WTC11 (cell line): ENCODE measurements around the gene SLAMF1. TPM values are rescaled to one million over a fixed set of nuclear protein-coding genes. Genes with fewer than 3 reads are reported as not detected.

Experiments
- ATAC-seq: fragments of 200-7000 bp; cut with Tn5 transposase; 2 replicates; pipeline ENCODE4 v1.10.0; 2021; ENCODE audit warnings: mild to moderate bottlenecking, moderate library complexity
- CTCF ChIA-PET: fragments of 300-600 bp; sonication (Branson Sonifier 250); formaldehyde crosslinking; loops from one replicate; lab custom pipeline; 2021; ENCODE audit warnings: antibody characterized with exemption; lab: Charles Lee
- POLR2A ChIA-PET: fragments of 350-600 bp; sonication (Branson Sonifier 250); formaldehyde crosslinking; loops from one replicate; lab custom pipeline; 2021; ENCODE audit warnings: antibody characterized with exemption; lab: Charles Lee
- DNase-seq: peaks from one replicate; pipeline ENCODE4 v3.0.0; 2021; ENCODE audit warnings: low spot score
- H3K27ac Mint-ChIP-seq: 2 replicates; pipeline ENCODE4 v1.8.0; 2021; ENCODE audit warnings: mixed read lengths
- H3K27me3 Mint-ChIP-seq: 2 replicates; pipeline ENCODE4 v1.8.0; 2021; ENCODE audit warnings: low read depth, mild to moderate bottlenecking, moderate library complexity, mixed read lengths
- H3K36me3 Mint-ChIP-seq: 2 replicates; pipeline ENCODE4 v1.8.0; 2021; ENCODE audit warnings: mixed read lengths
- H3K4me1 Mint-ChIP-seq: 2 replicates; pipeline ENCODE4 v1.8.0; 2022; ENCODE audit warnings: mixed read lengths
- H3K4me3 Mint-ChIP-seq: 2 replicates; pipeline ENCODE4 v1.8.0; 2021; ENCODE audit warnings: mild to moderate bottlenecking, moderate library complexity, mixed read lengths
- H3K9me3 Mint-ChIP-seq: 2 replicates; pipeline ENCODE4 v1.8.0; 2021; ENCODE audit warnings: mixed read lengths
- ETV6 ChIP-seq: sonication (generic); formaldehyde crosslinking; IDR thresholded peaks from 2 replicates; pipeline ENCODE4 v1.8.1; 2022; ENCODE audit warnings: mild to moderate bottlenecking, missing genetic modification reagents
- FOXJ3 ChIP-seq: sonication (generic); formaldehyde crosslinking; IDR thresholded peaks from 2 replicates; pipeline ENCODE4 v1.9.0; 2021; ENCODE audit warnings: missing genetic modification reagents, mild to moderate bottlenecking, borderline replicate concordance
- FOXK1 ChIP-seq: sonication (generic); formaldehyde crosslinking; IDR thresholded peaks from 2 replicates; pipeline ENCODE4 v1.8.0; 2022; ENCODE audit warnings: mild to moderate bottlenecking, moderate library complexity, missing genetic modification reagents
- GABPB1 ChIP-seq: sonication (generic); formaldehyde crosslinking; IDR thresholded peaks from 2 replicates; pipeline ENCODE4 v1.8.1; 2023; ENCODE audit warnings: mild to moderate bottlenecking, missing genetic modification reagents
- GTF2I ChIP-seq: fragments of 250-450 bp; sonication (Bioruptor Pico); conservative IDR thresholded peaks from 2 replicates; pipeline ENCODE4 v1.4.0; 2021; ENCODE audit warnings: mild to moderate bottlenecking
- NR1H2 ChIP-seq: sonication (generic); formaldehyde crosslinking; IDR thresholded peaks from 2 replicates; pipeline ENCODE4 v1.9.0; 2021; ENCODE audit warnings: mild to moderate bottlenecking, moderate library complexity, missing genetic modification reagents
- NR2C2 ChIP-seq: sonication (generic); formaldehyde crosslinking; IDR thresholded peaks from 2 replicates; pipeline ENCODE4 v1.8.0; 2022; ENCODE audit warnings: mild to moderate bottlenecking, missing genetic modification reagents
- ZNF263 ChIP-seq: sonication (generic); formaldehyde crosslinking; IDR thresholded peaks from 2 replicates; pipeline ENCODE4 v1.8.1; 2022; ENCODE audit warnings: low read depth, mild to moderate bottlenecking, moderate library complexity, missing genetic modification reagents
- total RNA-seq: library from RNA; stranded (reverse); gene quantifications from 3 replicates; pipeline ENCODE4 v1.2.3, GENCODE V29; 2021
- TF ChIP-seq, protein P1 (sequence below): fragments of 250-450 bp; sonication (Bioruptor Pico); IDR thresholded peaks from 2 replicates; pipeline ENCODE4 v1.9.0; 2021; ENCODE audit warnings: mild to moderate bottlenecking, borderline replicate concordance
- TF ChIP-seq, protein P2 (sequence below): fragments of 250-450 bp; sonication (Bioruptor Pico); IDR thresholded peaks from 2 replicates; pipeline ENCODE4 v1.8.0; 2021; ENCODE audit warnings: mild to moderate bottlenecking
- TF ChIP-seq, protein P3 (sequence below): sonication (generic); formaldehyde crosslinking; IDR thresholded peaks from 2 replicates; pipeline ENCODE4 v1.8.0; 2023; ENCODE audit warnings: missing genetic modification reagents
- TF ChIP-seq, protein P4 (sequence below): sonication (generic); formaldehyde crosslinking; IDR thresholded peaks from 2 replicates; pipeline ENCODE4 v1.8.0; 2022; ENCODE audit warnings: mild to moderate bottlenecking, missing genetic modification reagents
- TF ChIP-seq, protein P5 (sequence below): sonication (generic); formaldehyde crosslinking; conservative IDR thresholded peaks from 2 replicates; pipeline ENCODE4 v1.8.1; 2023; ENCODE audit warnings: mild to moderate bottlenecking, low read depth, missing genetic modification reagents, moderate library complexity
- TF ChIP-seq, protein P6 (sequence below): fragments of 200-600 bp; IDR thresholded peaks from 2 replicates; pipeline ENCODE4 v1.8.0; 2022; ENCODE audit warnings: antibody characterized with exemption
- TF ChIP-seq, protein P7 (sequence below): sonication (generic); formaldehyde crosslinking; IDR thresholded peaks from 2 replicates; pipeline ENCODE4 v1.8.1; 2022; ENCODE audit warnings: low read depth, mild to moderate bottlenecking, moderate library complexity, missing genetic modification reagents, borderline replicate concordance
- TF ChIP-seq, protein P8 (sequence below): sonication (generic); formaldehyde crosslinking; IDR thresholded peaks from 2 replicates; pipeline ENCODE4 v1.8.1; 2023; ENCODE audit warnings: mild to moderate bottlenecking, missing genetic modification reagents
- TF ChIP-seq, protein P9 (sequence below): sonication (generic); formaldehyde crosslinking; IDR thresholded peaks from 2 replicates; pipeline ENCODE4 v1.8.0; 2022; ENCODE audit warnings: missing genetic modification reagents

Gene SLAMF1
- total RNA-seq, 1 experiment from 2014 or later: 0.15 TPM

DNA sequence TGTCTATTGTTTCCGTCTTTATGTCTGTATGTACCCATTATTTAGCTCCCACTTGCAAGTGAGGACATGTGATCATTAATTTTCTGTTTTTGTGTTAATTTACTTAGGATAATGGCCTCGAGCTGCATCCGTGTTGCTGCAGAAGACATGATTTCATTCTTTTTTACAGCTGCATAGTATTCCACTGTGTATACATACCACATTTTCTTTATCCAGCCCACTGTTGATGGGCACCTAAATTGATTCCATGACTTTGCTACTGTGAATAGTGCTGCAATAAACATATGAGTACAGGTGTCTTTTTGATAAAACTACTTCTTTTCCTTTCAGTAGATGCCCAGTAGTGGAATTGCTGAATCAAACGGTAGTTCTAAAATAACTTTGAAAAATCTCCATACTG is 12.7 kb upstream of the SLAMF1 start (continued):
- TF ChIP-seq, protein P1, sequence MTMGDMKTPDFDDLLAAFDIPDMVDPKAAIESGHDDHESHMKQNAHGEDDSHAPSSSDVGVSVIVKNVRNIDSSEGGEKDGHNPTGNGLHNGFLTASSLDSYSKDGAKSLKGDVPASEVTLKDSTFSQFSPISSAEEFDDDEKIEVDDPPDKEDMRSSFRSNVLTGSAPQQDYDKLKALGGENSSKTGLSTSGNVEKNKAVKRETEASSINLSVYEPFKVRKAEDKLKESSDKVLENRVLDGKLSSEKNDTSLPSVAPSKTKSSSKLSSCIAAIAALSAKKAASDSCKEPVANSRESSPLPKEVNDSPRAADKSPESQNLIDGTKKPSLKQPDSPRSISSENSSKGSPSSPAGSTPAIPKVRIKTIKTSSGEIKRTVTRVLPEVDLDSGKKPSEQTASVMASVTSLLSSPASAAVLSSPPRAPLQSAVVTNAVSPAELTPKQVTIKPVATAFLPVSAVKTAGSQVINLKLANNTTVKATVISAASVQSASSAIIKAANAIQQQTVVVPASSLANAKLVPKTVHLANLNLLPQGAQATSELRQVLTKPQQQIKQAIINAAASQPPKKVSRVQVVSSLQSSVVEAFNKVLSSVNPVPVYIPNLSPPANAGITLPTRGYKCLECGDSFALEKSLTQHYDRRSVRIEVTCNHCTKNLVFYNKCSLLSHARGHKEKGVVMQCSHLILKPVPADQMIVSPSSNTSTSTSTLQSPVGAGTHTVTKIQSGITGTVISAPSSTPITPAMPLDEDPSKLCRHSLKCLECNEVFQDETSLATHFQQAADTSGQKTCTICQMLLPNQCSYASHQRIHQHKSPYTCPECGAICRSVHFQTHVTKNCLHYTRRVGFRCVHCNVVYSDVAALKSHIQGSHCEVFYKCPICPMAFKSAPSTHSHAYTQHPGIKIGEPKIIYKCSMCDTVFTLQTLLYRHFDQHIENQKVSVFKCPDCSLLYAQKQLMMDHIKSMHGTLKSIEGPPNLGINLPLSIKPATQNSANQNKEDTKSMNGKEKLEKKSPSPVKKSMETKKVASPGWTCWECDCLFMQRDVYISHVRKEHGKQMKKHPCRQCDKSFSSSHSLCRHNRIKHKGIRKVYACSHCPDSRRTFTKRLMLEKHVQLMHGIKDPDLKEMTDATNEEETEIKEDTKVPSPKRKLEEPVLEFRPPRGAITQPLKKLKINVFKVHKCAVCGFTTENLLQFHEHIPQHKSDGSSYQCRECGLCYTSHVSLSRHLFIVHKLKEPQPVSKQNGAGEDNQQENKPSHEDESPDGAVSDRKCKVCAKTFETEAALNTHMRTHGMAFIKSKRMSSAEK (CRISPR knock-in tag): no peak

DNA sequence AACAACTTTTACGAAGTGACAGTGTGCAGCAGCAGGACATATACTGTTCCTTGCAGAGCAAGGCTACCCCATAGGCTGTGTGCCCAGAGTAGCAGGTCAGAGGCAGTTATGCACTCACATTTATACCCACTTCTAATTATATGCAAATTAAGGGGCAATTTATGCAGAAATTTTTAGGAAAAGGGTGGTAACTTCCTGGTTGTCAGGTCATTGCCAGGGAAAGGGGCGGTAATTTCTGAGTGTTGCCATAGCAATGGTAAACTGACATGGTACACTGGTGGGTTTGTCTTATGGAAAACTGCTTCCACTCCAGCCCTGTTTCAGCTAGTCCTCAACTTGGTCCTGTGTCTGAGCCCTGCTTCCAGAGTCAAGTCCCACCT is 12.0 kb upstream of the SLAMF1 start:
- Mint-ChIP-seq H3K36me3 (peaks cover 12% of the 10 kb centered on the region), H3K4me1 (peaks cover 42% of the 10 kb centered on the region), H3K9me3 (peaks cover 19% of the 10 kb centered on the region), H3K4me3 (no peak overlapping the region), H3K27me3 (peaks cover 6% of the 10 kb centered on the region; the same call in 1 of the 2 replicates), H3K27ac (no peak overlapping the region; the same call in 1 of the 2 replicates)
- ATAC-seq (0 out of 2 replicates have a peak, but pooled peaks have one; percentile 18), DNase-seq (no peak)
- ChIA-PET POLR2A (no interaction called here), CTCF (interaction anchor here (0.7 kb wide), 1 partner anchor 13 kb away, joined by 3 read pairs; no protein-coding TSS in a partner anchor)
- TF ChIP-seq, protein P2, sequence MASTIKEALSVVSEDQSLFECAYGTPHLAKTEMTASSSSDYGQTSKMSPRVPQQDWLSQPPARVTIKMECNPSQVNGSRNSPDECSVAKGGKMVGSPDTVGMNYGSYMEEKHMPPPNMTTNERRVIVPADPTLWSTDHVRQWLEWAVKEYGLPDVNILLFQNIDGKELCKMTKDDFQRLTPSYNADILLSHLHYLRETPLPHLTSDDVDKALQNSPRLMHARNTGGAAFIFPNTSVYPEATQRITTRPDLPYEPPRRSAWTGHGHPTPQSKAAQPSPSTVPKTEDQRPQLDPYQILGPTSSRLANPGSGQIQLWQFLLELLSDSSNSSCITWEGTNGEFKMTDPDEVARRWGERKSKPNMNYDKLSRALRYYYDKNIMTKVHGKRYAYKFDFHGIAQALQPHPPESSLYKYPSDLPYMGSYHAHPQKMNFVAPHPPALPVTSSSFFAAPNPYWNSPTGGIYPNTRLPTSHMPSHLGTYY (CRISPR knock-in tag): no peak
- TF ChIP-seq, protein P3, sequence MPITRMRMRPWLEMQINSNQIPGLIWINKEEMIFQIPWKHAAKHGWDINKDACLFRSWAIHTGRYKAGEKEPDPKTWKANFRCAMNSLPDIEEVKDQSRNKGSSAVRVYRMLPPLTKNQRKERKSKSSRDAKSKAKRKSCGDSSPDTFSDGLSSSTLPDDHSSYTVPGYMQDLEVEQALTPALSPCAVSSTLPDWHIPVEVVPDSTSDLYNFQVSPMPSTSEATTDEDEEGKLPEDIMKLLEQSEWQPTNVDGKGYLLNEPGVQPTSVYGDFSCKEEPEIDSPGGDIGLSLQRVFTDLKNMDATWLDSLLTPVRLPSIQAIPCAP: no peak
- TF ChIP-seq, protein P4, sequence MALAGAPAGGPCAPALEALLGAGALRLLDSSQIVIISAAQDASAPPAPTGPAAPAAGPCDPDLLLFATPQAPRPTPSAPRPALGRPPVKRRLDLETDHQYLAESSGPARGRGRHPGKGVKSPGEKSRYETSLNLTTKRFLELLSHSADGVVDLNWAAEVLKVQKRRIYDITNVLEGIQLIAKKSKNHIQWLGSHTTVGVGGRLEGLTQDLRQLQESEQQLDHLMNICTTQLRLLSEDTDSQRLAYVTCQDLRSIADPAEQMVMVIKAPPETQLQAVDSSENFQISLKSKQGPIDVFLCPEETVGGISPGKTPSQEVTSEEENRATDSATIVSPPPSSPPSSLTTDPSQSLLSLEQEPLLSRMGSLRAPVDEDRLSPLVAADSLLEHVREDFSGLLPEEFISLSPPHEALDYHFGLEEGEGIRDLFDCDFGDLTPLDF (CRISPR knock-in tag): no peak
- no peak for TF ChIP-seq NR1H2 (CRISPR knock-in tag)
- TF ChIP-seq, protein P5, sequence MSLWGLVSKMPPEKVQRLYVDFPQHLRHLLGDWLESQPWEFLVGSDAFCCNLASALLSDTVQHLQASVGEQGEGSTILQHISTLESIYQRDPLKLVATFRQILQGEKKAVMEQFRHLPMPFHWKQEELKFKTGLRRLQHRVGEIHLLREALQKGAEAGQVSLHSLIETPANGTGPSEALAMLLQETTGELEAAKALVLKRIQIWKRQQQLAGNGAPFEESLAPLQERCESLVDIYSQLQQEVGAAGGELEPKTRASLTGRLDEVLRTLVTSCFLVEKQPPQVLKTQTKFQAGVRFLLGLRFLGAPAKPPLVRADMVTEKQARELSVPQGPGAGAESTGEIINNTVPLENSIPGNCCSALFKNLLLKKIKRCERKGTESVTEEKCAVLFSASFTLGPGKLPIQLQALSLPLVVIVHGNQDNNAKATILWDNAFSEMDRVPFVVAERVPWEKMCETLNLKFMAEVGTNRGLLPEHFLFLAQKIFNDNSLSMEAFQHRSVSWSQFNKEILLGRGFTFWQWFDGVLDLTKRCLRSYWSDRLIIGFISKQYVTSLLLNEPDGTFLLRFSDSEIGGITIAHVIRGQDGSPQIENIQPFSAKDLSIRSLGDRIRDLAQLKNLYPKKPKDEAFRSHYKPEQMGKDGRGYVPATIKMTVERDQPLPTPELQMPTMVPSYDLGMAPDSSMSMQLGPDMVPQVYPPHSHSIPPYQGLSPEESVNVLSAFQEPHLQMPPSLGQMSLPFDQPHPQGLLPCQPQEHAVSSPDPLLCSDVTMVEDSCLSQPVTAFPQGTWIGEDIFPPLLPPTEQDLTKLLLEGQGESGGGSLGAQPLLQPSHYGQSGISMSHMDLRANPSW (CRISPR knock-in tag): no peak
- TF ChIP-seq FOXJ3 (CRISPR knock-in tag): no peak
- TF ChIP-seq ETV6 (CRISPR knock-in tag): no peak
- TF ChIP-seq, protein P6, sequence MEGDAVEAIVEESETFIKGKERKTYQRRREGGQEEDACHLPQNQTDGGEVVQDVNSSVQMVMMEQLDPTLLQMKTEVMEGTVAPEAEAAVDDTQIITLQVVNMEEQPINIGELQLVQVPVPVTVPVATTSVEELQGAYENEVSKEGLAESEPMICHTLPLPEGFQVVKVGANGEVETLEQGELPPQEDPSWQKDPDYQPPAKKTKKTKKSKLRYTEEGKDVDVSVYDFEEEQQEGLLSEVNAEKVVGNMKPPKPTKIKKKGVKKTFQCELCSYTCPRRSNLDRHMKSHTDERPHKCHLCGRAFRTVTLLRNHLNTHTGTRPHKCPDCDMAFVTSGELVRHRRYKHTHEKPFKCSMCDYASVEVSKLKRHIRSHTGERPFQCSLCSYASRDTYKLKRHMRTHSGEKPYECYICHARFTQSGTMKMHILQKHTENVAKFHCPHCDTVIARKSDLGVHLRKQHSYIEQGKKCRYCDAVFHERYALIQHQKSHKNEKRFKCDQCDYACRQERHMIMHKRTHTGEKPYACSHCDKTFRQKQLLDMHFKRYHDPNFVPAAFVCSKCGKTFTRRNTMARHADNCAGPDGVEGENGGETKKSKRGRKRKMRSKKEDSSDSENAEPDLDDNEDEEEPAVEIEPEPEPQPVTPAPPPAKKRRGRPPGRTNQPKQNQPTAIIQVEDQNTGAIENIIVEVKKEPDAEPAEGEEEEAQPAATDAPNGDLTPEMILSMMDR: no peak
- no peak for TF ChIP-seq GTF2I (CRISPR knock-in tag)
- TF ChIP-seq, protein P7, sequence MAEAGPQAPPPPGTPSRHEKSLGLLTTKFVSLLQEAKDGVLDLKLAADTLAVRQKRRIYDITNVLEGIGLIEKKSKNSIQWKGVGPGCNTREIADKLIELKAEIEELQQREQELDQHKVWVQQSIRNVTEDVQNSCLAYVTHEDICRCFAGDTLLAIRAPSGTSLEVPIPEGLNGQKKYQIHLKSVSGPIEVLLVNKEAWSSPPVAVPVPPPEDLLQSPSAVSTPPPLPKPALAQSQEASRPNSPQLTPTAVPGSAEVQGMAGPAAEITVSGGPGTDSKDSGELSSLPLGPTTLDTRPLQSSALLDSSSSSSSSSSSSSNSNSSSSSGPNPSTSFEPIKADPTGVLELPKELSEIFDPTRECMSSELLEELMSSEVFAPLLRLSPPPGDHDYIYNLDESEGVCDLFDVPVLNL (CRISPR knock-in tag): no peak
- TF ChIP-seq, protein P8, sequence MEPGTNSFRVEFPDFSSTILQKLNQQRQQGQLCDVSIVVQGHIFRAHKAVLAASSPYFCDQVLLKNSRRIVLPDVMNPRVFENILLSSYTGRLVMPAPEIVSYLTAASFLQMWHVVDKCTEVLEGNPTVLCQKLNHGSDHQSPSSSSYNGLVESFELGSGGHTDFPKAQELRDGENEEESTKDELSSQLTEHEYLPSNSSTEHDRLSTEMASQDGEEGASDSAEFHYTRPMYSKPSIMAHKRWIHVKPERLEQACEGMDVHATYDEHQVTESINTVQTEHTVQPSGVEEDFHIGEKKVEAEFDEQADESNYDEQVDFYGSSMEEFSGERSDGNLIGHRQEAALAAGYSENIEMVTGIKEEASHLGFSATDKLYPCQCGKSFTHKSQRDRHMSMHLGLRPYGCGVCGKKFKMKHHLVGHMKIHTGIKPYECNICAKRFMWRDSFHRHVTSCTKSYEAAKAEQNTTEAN (CRISPR knock-in tag): no peak
- TF ChIP-seq, protein P9, sequence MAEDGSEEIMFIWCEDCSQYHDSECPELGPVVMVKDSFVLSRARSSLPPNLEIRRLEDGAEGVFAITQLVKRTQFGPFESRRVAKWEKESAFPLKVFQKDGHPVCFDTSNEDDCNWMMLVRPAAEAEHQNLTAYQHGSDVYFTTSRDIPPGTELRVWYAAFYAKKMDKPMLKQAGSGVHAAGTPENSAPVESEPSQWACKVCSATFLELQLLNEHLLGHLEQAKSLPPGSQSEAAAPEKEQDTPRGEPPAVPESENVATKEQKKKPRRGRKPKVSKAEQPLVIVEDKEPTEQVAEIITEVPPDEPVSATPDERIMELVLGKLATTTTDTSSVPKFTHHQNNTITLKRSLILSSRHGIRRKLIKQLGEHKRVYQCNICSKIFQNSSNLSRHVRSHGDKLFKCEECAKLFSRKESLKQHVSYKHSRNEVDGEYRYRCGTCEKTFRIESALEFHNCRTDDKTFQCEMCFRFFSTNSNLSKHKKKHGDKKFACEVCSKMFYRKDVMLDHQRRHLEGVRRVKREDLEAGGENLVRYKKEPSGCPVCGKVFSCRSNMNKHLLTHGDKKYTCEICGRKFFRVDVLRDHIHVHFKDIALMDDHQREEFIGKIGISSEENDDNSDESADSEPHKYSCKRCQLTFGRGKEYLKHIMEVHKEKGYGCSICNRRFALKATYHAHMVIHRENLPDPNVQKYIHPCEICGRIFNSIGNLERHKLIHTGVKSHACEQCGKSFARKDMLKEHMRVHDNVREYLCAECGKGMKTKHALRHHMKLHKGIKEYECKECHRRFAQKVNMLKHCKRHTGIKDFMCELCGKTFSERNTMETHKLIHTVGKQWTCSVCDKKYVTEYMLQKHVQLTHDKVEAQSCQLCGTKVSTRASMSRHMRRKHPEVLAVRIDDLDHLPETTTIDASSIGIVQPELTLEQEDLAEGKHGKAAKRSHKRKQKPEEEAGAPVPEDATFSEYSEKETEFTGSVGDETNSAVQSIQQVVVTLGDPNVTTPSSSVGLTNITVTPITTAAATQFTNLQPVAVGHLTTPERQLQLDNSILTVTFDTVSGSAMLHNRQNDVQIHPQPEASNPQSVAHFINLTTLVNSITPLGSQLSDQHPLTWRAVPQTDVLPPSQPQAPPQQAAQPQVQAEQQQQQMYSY: no peak
- no peak for TF ChIP-seq GABPB1
- TF ChIP-seq NR2C2: no peak
- no peak for TF ChIP-seq FOXK1 (CRISPR knock-in tag)
- no peak for TF ChIP-seq ZNF263 (CRISPR knock-in tag)
